HG03558 (cell line): ENCODE results near the gene IL34.

Source experiments
- ATAC-seq: cut with Tn5 transposase; IDR thresholded peaks from one replicate; pipeline ENCODE4 v1.9.1; 2021; ENCODE audit warnings: moderate number of reproducible peaks; ENCODE audit not compliant: unreplicated experiment; ENCODE audit errors: extremely low read depth

The IL34 gene

DNA sequence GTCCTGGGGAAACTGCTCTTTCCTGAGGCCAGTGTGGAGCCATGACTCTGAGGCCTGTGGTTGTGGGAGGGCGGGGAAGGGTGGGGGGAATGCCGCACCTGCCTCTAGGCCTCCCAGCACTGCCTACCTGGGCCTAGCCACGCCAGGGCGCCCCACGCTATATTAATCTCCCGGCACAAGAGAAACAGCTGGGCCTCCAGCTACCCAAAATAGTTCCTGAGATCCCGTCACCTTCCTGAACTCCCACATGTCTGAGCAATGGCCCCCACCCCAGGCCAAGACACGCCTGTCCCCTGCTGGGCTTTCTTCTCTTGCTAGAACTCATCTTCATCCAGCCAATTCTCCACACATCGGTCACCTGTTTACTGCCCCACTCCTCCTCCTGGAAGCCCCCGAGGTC is 52.5 kb downstream of the IL34 start:
- no peak for ATAC-seq

DNA sequence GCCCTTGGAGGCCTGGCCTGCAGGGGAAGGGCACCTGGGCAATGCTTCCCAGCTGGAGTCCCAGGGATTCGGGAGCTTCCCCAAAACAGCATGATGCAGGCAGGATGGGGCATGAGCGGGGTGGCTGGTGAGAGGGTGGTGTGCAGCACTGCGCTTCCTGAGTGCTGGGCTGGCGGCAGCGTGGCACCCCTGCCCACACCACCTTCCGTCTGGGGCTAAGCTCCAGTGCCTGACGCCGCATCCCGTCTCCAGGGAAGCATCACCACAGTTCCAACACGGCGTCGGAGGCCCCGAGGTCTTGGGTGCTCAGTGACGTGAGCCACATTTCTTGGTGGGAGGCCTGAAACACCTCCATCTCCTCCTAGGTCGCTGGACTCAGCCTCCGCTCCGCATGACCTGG is 53.3 kb downstream of the IL34 start:
- ATAC-seq = no peak

DNA sequence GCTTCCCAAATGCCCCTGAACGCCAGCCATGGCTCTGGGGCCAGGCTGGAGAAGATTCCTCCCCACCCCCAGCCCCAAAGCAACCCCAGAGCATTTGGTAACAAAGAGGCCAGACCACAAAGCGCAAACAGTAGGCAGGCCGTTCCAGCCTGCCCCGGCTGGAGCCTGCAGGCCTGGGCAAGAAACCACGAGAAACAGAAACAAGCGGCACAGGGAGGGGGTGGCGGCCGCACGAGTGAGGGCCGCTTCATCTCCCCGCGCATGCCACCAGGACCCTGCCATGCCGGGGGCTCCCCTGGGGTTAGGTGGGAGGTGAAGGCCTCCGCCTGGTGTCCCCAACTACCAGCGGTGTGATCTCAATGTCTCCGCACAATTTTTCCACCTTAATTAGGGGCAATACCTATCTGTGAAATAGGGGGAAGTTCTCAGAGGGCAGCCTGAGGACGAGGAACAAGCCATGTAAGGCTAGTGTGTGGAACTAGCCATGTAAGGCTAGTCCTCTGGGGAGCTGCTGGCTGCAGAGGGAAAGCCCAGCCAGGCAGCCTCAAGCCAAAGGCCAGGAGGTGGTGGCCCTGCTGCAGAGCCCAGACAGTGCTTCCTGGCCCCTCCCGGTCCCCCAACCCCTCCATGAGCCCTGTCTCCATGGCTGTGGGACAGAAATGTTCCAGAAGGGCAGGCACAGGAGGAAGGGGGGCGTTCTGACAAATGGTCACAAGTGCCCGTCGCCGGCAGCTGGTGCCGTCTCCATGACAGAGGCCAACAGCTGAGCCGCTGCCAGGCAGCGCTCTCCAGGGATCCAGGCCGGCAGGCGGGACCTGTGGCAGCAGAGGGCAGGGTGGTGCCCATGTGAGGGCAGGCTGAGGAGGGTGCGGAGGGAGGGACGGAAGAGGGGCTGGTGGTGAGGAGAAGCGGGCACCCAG is 54.0 kb downstream of the IL34 start:
- no peak for ATAC-seq

DNA sequence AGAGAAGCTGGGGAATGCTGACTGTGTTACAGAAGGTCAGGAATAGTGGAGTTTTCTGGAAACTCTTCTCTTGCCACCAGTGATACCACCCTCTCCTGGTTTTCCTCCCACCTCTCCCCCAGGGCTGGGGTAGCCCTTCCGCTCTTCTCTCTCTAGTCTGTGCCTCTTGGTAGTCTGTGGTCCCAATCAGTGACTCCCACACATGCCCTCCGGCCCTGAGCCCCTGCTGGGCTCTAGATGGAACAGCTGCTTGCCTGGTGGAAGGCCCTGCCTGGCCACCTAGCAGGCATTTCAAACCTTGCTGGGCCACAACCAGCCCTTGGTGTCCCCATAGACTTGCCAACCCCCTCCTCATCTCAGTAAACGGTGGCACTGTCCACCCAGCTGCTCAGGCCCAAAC is 54.7 kb downstream of the IL34 start:
- ATAC-seq = no peak

DNA sequence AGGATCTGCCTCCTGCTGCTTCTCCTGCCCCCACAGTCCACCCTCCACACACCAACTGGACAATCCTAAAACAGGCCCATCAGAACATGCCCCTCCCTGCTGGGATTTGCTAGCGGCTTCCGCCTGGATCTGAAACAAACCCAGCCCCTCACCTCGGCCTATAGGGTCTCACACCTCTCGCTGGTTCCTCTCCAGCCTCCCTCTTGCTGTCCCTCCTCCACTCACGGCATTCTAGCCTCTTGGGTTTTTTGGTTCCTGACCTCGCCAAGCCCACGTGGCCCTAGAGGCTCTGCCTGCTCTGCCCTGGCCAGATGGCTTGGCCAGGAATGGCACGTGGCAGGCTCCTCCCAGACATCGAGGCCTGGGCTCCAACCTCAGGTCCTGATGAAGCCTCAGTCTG is 55.2 kb downstream of the IL34 start:
- no peak for ATAC-seq

DNA sequence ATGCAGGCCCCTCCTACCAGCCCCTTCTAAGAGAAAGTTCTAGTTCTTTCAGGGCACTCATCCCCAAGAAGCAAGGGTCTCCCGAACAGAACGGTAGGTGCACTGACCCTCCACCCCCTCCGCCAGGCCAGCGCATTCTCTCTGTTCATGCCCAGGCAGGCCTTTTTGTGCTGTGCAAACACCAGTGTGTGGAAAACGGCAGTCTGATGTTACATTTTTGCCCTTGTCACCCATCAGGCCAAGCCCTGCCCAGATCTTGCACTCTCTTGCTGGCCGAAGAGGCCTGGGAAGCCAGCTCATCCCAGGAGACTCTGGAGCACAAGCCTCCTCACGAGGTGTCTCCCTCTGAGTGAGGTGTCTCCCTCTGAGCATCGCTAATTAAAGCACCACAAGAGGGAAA is 55.6 kb downstream of the IL34 start:
- ATAC-seq = no peak

DNA sequence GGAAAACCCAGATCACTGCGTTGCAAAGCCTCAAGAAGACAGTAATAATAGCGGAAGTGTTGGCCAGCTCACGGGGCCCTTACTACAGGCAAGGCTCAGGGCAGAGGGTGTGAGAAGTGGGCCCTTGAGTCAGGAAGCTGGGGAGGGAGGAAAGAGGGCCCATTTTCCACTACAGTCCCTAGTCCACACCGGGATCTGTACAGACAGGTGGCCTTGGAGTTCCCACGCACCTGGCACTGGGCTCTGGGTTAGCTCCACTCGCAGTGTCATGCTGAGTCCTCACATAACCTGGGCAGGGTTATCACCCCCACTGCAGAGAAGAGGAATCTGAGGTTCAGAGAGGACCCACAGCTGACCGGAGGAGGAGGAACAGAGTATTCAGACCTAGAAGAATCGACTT is 56.3 kb downstream of the IL34 start:
- ATAC-seq = no peak

DNA sequence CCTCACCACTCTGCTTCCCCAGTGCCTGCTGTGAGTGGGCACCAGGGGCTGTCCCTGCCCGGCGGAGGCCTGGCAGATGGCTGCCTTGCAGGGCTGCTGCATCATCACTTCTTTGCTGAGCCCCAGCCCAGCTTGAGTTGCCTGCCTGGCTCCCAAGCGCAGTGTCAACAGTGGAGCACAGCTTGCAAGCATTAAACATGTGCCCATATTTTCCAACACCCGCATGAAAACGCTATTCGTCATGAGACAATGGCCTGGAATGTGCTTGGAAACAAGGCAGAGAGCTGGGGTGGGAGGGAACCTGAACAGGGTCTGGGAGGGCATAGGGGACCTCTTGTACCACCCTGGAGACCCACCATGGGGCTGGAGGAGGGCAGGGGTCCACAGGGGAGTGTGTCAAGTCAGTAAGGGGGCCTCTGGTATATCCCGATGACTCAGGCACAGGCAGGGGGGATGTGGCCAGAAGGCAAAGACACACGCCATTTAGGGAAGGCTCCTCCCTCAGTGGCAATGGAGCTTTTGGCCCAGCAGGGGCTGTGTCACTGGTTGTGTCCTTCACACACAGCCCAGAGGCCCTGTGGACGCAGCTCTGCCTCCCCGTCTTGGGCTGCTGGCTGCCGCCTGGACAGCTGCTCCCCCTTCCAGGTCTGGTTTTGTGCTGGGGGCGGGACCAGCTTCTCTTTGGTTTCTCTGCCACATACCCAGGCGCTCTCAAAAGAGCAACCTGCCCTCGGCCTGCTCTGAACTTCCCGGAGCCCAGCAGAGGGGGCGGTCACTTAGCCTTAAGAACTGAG is 56.9 kb downstream of the IL34 start:
- ATAC-seq = no peak

DNA sequence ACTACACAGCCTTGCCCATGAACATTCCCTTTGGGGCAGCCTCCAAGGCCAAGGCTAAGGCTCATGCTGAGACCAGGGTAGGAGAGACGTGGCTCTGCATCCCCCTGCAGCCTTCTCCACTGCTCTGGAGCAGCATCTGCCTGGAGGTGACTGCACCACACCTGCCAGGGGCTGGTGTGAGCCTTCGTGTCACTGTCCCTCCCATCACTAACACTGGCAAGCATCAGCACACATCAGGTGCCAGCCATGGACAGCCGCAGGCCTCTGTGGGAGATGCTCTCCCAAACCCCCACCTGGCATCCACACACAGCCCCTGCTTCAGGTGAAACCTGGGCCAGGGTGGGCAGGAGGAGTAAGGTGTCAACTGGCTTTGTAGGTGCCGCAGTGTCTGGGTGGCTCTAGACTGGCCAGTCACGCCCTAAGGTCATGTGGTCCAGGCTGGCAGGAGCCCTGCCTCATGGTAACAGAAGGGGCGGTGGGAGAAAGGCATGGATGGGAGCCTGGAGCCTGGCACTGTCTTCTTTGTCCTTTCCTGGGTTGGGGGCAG is 57.5 kb downstream of the IL34 start:
- no peak for ATAC-seq

DNA sequence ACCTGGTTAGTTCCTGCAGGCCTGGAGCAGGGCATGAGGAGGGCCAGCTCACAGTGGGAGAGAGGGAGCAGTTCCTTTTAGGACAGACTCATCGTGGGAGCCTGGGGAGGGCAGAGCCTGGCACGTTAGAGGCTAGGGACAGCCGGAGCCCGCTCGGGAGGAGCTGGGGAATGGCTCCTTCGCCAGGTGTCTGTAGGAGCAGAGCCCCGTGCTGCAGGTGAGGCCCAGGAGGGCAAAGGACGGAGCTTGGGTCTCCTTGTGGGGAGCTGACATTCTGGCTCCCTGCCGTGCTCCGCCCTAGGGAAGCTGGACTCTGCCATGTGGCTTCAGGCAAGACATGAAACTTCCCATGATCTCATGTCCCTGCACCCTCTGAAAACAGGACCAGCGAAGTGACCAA is 58.2 kb downstream of the IL34 start:
- no peak for ATAC-seq

DNA sequence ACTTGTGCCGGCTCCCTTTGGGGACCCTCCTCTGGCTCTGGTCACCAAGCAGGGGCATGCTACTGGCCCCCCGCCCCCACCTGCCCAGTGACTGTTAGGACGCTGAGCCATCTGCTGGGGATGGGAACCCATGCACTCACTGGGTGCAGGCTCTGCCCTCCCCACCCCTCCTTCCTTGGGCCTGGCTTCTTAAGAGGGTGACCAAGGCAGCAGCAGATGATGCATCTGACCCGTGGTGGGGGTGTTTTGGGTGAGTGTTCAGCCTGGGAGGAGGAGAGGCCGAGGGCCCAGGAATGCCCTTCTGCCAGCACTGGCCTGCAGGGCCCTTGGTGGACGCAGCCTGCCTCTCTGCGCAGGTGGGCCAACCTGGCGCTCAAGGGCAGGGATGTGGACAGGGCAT is 58.7 kb downstream of the IL34 start:
- ATAC-seq = no peak

DNA sequence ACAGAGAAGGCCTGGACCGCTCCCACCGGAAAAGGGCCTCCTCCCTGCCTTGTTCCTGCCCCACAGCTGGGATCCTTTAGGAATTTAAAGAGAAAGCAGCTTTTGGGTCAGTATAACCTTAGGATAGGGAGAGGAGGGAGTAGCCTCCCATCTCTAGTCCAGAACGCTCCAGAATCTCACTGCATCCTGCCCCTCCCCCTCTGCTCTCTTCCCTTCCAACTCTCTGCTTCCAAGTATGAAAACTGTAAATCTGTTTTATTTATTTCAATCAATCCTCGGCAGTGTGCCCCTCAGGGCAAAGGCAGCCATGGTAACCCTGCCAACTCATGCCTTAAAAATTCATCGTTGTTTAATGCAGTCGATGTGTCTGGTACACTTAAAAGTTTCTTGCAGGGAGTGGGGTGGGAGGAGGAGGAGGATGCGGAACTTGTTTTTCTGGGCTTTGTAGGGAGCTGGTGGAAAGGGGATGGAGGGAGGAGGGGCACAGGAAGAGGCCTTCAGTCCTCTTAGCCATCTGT is 60.6 kb downstream of the IL34 start:
- ATAC-seq = no peak

DNA sequence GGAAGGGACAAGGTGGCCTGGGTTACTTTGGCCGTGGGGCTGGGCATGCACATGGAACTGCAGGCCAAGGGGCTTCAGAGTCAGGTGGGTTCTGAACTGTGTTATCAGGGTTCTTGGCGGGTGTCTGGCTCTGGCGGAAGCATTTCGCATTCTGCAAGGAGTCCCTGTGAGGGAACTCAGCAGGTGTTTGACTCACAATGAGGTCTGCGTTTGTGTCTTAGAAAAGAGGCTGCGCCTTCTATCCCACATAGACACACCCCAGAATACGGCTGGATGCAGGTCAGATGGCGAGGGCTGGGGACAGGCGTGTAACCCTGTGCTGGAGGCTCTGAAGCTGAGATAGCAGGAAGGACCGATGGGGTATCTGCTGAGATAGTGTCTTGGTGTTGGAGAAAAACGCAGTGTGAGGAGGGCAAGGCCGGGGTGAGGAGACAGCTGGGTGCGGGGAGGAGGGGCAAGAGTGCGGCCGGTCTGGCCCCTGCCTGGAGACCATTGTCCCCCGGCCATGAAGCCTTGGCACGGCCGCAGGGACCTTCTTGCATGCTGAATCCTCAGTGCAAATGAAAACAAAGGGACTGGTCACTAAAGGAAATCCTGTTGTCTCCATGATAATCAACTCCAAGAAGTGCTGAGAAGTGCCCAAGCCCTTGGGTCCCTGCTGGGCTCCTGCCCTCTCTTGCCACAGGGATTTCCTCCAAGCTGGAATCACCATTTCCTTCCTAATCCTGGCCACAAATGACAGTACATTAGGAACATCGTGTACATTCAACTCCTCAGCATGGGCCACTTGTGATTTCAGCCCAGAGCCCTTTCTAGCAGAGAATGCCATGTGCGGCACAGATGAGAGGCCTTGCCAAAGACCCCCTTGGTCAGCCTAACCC is 62.2 kb downstream of the IL34 start:
- no peak for ATAC-seq

DNA sequence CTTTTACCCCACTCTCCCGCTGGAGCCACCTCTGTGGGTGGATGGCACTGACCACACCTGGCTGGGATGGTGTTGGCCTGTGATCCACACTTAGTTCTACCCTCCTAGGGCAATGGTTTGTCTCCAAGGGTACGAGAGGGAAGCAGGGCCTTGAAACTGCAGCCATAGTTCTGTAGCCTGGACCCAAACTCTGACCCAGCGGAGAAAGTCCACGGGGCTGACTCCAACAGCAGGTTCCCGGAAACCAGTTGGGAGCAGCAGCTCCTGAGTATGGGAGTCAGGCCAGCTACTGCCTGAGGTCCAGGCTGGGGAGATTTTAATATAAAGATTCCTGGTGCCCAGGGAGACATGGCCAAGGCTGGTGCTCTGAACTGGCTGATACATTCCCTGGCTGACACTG is 63.1 kb downstream of the IL34 start:
- ATAC-seq = no peak

DNA sequence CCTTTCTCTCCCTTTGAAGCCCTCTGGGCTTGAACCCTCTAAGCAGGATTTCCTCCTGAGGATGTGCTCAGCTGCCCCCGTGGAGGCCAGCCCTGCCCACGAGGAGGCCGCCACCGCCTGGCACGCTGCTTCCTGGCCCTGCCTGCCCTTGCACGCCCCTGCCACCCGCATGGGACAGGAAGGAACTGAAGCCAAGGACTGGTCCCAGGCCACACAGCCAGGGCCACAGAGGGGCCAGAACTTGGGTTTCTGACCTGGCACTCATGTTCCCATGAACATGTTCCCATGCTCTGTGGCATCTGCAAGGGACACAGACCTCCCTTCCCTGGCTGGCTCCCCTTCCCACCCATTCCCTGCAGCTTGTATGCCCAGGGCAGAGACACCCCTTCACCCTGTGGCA is 63.6 kb downstream of the IL34 start:
- ATAC-seq = no peak
